HL-60/S4 treated with retinoic acid at 250 ng/mL for 4 days and 3 days (cell line): ENCODE measurements around the gene FAM200A.
"Not testable (repeated sequence)": the region's sequence is repeated elsewhere in the genome, so short reads cannot be mapped to it uniquely, and the experiment has no call there.

Experiments used
- in situ Hi-C: fragments of 300-500 bp; cut with MboI; formaldehyde crosslinking; loops from 2 replicates; pipeline ENCODE4 v1.7.0; 2022; ENCODE audit warnings: low sequenced_read_pairs

FAM200A gene

DNA sequence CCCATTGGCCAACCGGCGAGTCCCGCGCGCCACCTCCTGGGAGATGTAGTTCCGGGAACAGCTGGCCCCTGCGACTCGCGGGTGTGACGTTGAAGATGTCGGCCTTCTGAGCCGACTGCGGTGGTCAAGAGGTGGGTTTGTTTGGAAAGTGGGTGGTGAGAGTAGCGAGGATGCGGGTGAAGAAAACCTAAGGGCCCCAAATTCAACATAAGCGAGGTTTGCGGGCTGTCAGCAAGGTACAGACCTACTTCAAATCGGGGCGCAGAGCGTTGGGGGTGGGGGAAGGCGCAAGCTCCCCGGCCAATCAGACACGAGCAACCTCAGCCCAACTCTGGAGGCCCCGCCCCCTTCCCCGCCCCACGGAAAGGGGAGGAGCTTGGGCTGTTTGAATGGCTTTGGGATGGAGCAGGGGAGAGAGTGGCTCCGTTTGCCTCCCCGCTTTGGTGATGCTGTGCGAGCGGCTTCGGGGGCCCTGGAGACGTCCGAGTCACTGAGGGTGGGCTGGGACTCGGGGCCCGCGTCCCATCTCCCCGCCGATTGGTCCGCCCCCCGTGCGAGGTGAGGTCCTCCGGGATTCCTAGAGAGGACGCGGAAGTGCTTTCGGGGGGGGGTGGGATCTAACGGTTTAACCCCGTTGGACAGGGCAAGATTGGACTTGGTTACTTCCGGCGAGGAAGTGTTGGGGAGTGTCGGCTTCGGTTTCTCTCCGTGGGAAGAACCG, 47.2 kb downstream of the FAM200A start, which contains the start of gene ZKSCAN5:
Gene ZKSCAN5 (plus strand): TSS at position 60 of the 721 bp plus-strand sequence. CDS start 1,383 bp downstream, outside the sequence.
- in situ Hi-C loops: no loop called here

DNA sequence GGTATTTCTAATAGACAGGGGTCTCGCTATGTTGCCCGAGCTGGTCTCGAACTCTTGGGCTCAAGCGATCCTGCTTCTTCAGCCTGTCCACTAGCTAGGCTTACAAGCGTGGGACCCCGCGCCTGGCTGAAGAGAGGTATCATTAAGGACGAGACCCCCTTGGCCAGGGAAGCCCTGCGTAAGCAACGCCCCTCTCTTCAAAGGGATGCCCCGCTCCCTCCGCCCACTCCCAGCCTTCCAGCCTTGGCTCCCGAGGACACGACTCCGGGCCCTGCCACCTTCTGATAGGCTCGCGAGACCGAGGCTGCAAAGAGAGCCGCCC, 47.7 kb downstream of the FAM200A start:
- in situ Hi-C loops: no loop called here

DNA sequence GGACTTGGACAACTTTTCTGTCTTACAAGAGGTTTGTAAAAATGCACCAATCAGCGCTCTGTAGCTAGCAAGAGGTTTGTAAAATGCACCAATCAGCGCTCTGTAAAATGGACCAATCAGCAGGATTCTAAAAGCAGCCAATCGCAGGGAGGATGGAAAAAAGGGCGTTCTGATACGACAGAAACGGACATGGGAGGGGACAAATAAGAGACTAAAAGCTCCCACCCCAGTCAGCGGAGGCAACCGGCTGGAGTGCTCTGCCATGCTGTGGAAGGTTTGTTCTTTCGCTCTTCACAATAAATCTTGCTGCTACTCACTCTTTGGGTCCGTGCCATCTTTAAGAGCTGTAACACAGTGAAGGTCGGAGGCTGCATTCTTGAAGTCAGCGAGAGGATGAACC, 50.7 kb downstream of the FAM200A start:
- in situ Hi-C loops: not testable (repeated sequence)

DNA sequence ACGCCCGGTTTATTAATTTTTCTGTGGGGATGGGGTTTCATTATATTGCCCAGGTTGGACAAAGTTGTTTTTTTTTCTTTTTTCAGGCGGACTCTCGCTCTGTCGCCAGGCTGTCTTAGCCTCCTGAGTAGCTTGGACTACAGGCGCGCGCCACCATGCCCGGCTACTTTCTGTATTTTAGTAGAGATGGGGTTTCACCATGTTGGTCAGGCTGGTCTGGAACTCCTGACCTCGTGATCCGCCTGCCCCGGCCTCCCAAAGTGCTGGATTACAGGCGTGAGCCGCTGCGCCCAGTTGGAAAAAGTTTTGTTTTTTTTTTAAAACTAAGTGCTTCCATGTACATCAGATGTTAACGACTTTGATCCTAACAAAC, 51.3 kb downstream of the FAM200A start:
- in situ Hi-C loops: no loop called here

DNA sequence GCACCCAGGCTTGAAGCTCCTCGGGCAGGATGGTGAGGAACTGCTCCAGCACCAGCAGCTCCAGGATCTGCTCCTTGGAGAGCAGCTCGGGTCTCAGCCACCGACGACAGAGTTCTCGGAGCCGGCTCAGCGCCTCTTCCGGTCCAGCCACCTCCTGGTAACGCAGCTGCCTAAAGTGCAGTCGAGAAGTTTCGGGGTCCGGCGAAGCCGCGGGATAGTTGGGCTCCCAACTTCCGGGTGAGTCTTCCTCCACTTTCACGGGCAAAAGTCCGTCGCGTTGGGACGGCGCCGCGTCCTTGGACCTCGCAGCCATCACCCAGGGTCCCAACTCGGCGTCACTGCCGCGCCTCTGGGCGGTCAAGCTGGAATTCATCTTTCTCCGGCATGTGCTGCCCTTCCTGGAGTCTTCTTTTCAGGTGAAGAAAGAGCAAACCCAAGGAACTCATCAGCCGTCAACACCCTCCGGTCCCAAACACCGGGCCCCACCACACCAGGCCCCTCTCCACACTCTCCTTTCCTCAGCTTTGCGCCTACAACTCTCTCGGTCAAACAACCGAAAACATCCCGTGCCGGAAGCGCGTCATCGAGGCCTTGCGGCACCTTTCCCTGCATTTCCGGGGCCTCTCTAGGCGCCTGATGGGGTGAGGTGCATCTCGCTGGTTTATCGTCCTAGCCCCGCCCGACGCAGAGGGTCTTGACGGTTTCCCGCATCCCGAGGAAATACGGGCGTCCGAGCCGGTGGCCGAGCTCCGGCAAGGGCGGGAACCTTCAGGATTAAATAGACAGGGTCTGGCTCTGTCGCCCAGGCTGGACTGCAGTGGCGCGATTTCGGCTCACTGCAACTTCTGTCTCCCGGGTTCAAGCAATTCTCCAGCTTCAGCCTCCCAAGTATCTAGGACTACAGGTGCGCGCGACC, 51.9 kb downstream of the FAM200A start, which contains the start of gene ZNF394:
Gene ZNF394 (minus strand): TSS at position 561 of the 916 bp plus-strand sequence. CDS start 188 bp downstream, at position 373.
- in situ Hi-C loops: no loop called here

DNA sequence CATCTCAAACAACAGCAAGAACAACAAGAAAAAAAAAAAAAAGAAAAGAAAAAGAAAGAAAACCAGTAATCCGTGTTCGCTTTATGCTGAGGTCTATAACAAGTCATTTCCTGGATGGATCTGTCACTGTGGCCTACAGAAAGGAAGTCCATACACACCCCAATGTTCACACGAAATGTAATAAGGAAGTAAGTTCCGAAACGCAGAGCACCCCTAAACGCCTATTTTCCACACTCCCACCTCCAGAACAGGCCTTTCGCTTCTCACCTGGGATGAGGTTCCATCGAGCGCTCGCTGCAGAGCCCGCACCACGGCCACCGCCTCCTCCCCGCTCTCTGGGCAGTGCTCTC, 52.6 kb downstream of the FAM200A start:
- in situ Hi-C loops: no loop called here

DNA sequence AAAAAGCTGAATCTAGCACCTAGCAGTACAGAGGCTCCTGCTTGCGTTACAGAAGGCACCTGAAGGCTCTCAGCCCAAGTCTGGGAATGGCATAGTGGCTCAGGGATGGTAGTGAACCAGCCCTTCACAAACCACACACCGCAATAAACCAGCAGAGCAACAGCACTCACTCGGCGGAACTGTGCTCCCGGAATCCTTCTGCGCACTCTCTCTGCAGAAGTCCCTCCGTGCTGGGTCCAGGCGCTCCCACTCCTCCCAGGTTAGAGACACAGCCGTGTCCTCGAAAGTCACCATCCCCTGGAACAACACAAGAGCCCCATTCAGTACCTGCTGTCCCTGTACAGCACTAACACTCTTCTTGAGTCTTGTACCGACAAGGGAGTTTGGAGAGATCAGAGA, 53.4 kb downstream of the FAM200A start:
- in situ Hi-C loops: no loop called here

DNA sequence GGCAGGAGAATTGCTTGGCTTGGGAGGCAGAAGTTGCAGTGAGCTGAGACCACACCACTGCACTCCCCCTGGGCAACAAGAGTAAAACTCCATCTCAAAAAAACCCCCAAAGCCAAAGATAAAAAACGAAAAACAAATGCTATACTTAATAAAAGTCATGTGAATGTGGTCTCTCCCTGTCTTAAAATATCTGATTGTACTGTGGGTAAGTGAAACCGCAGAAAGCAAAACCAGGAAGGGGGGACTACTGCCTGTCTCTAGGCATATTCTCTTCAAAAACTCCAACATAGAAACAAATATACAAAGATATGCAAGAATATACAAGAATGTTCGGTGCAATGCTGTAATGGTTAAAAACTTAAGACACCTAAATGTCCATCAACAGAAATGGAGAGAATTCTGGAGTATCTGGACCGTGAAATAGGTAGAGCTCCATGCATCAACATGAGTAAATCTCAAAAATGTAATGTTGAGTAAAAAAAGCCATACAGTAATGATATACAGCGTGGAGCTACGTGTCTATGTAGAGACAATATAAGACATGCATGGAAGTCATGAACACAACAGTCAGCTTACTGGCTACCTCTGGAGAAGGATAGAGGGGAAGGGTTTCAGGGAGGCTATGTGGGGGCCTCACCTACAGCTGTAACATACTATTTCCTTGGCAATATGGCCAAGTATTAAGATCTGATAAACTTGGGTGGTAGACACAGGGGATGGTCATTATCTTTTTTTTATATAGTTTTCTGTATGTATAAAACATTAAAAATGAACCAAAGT, 54.0 kb downstream of the FAM200A start:
- in situ Hi-C loops: no loop called here
